Activated T-cell treated with anti-CD3 and anti-CD28 coated beads for 4 hours (primary cell): ENCODE measurements around the gene CAPN10.
"Not testable (repeated sequence)": the region's sequence is repeated elsewhere in the genome, so short reads cannot be mapped to it uniquely, and the experiment has no call there.

ENCODE experiments used
- DNase-seq: peaks from one replicate; pipeline ENCODE4 v3.0.0-alpha.2; 2020

Gene CAPN10

GRCh38 chr2:240586198-240586918, at the start of gene CAPN10:
Gene CAPN10, plus strand, starts transcription at chr2:240586734. Its CDS starts 178 bp downstream, at chr2:240586912.
- peak; percentile 91 for DNase-seq

- no peak for DNase-seq
Measured at GRCh38 chr2:240538031-240538780, 48.3 kb upstream of the CAPN10 start.

GRCh38 chr2:240539101-240539500, 47.4 kb upstream of the CAPN10 start:
- not testable (repeated sequence) for DNase-seq

- no peak for DNase-seq
Measured at GRCh38 chr2:240539906-240540305, 46.6 kb upstream of the CAPN10 start.

- no peak for DNase-seq
Measured at GRCh38 chr2:240551288-240551687, 35.2 kb upstream of the CAPN10 start.

GRCh38 chr2:240551811-240552210, 34.7 kb upstream of the CAPN10 start:
- no peak for DNase-seq

GRCh38 chr2:240553956-240554480, 32.5 kb upstream of the CAPN10 start:
- no peak for DNase-seq

- DNase-seq, result no peak
Measured at GRCh38 chr2:240554767-240555493, 31.6 kb upstream of the CAPN10 start.

GRCh38 chr2:240555541-240556250, 30.8 kb upstream of the CAPN10 start:
- DNase-seq, result no peak

GRCh38 chr2:240556553-240557100, 29.9 kb upstream of the CAPN10 start:
- DNase-seq, result peak; percentile 60

- DNase-seq, result no peak
Measured at GRCh38 chr2:240557101-240557751, 29.3 kb upstream of the CAPN10 start.

GRCh38 chr2:240557808-240558207, 28.7 kb upstream of the CAPN10 start, which contains the start of gene ANKMY1:
Gene ANKMY1, minus strand, starts transcription at chr2:240557988. Its CDS starts 653 bp downstream, at chr2:240557335.
- DNase-seq, result peak; percentile 51

- DNase-seq, result no peak
Measured at GRCh38 chr2:240558236-240558761, 28.2 kb upstream of the CAPN10 start.

- no peak for DNase-seq
Measured at GRCh38 chr2:240559286-240559685, 27.2 kb upstream of the CAPN10 start.

GRCh38 chr2:240560084-240560479, 26.5 kb upstream of the CAPN10 start, which contains the start of gene DUSP28:
Gene DUSP28, plus strand, starts transcription at chr2:240560357. Its CDS starts 328 bp downstream, at chr2:240560685.
- DNase-seq, result peak; percentile 80

- DNase-seq, result peak; percentile 100
Measured at GRCh38 chr2:240560480-240561324, 25.8 kb upstream of the CAPN10 start.

GRCh38 chr2:240561325-240561971, 25.1 kb upstream of the CAPN10 start:
- DNase-seq, result no peak

- DNase-seq, result not testable (repeated sequence)
Measured at GRCh38 chr2:240563231-240563630, 23.3 kb upstream of the CAPN10 start.

- DNase-seq, result no peak
Measured at GRCh38 chr2:240563951-240564560, 22.5 kb upstream of the CAPN10 start.
